HCT116 (cell line): ENCODE results near the gene SNUPN. TPM values are rescaled to one million over a fixed set of nuclear protein-coding genes. Genes with fewer than 3 reads are reported as not detected.
A peak's percentile ranks its signal among the peaks of the same experiment; 100 is the strongest.

Experiments
- ATAC-seq: fragments of 200-7000 bp; cut with Tn5 transposase; 2 replicates; pipeline ENCODE4 v1.9.1; 2020; ENCODE audit warnings: mild to moderate bottlenecking, moderate library complexity
- BruUV-seq: library from RNA; stranded (reverse); fragments of 400-500 nt; replicated peaks from 2 replicates; lab custom pipeline; 2021; lab: Mats Ljungman, UMichigan
- CTCF ChIA-PET: fragments of 300-600 bp; sonication (Branson Sonifier 250); formaldehyde crosslinking; loops from one replicate; lab custom pipeline; 2021; ENCODE audit warnings: antibody characterized with exemption; lab: Charles Lee
- POLR2A ChIA-PET: fragments of 300-600, 350-600 bp; sonication (Branson Sonifier 250); formaldehyde crosslinking; loops from one replicate; lab custom pipeline; 2021; ENCODE audit warnings: antibody characterized with exemption; lab: Charles Lee
- RAD21 ChIA-PET, 2 experiments: fragments of 300-600 bp; sonication (Branson Sonifier 250); formaldehyde crosslinking; loops; one replicate each; lab custom pipeline; 2023; ENCODE audit warnings: low total read pairs in 2 of 2; ENCODE audit not compliant: uncharacterized antibody in 2 of 2, unreplicated experiment in 2 of 2, low non-redundant PET in 1 of 2; lab: Charles Lee
- DNase-seq: peaks from one replicate; pipeline ENCODE4 v3.0.0-alpha.2; 2010; ENCODE audit warnings: low read depth, low spot score
- H2AFZ ChIP-seq: fragments of 200-600 bp; shearing (Covaris generic), sonication (generic); 2 replicates; pipeline ENCODE4 v1.6.1; 2017; ENCODE audit warnings: low read depth, mixed run types, mixed read lengths, antibody characterized with exemption, low read length; ENCODE audit not compliant: poor library complexity, severe bottlenecking
- H3K27ac ChIP-seq: 2 replicates; pipeline ENCODE4 v1.5.1; 2012; ENCODE audit warnings: low read depth, low read length
- H3K27me3 ChIP-seq: fragments of 200-600 bp; sonication (generic); 2 replicates; pipeline ENCODE4 v1.6.1; 2016; ENCODE audit warnings: mixed run types, low read length, mixed read lengths; ENCODE audit not compliant: insufficient read depth
- H3K36me3 ChIP-seq, 2 experiments: fragments of 200-500 bp in 1 of 2; fragments of 200-600 bp in 1 of 2; sonication (Bioruptor generic) in 1 of 2; sonication (generic) in 1 of 2; 2 replicates each; pipeline versions ENCODE4 v1.5.1 to v1.6.1; 2014 to 2016; ENCODE audit warnings: low read length in 2 of 2, inconsistent platforms in 1 of 2, mixed read lengths in 1 of 2, mixed run types in 1 of 2; ENCODE audit not compliant: insufficient read depth in 2 of 2, control insufficient read depth in 1 of 2
- H3K4me1 ChIP-seq, 2 experiments: fragments of 200-600 bp in 1 of 2; sonication (generic) in 1 of 2; 2 replicates each; pipeline versions ENCODE4 v1.5.1 to v1.6.1; 2012 to 2017; ENCODE audit warnings: low read length in 2 of 2, inconsistent platforms in 1 of 2, mild to moderate bottlenecking in 1 of 2, mixed read lengths in 1 of 2, mixed run types in 1 of 2, moderate library complexity in 1 of 2; ENCODE audit not compliant: insufficient read depth in 2 of 2, control insufficient read depth in 1 of 2
- H3K4me2 ChIP-seq: fragments of 200-600 bp; sonication (generic); 2 replicates; pipeline ENCODE4 v1.6.1; 2017; ENCODE audit warnings: mixed run types, low read length, mixed read lengths
- H3K4me3 ChIP-seq, 2 experiments: fragments of 200-600 bp in 1 of 2; sonication (generic) in 1 of 2; replicated peaks in 1 of 2; 2 replicates each; pipeline ENCODE4 v1.5.1; 2011 to 2016; ENCODE audit warnings: low read length in 2 of 2, control low read depth in 1 of 2, low read depth in 1 of 2, mild to moderate bottlenecking in 1 of 2, mixed read lengths in 1 of 2, mixed run types in 1 of 2
- H3K79me2 ChIP-seq: fragments of 200-600 bp; sonication (generic); 2 replicates; pipeline ENCODE4 v1.6.1; 2017; ENCODE audit warnings: mild to moderate bottlenecking, mixed run types, low read length, moderate library complexity, mixed read lengths; ENCODE audit not compliant: insufficient read depth
- H3K9ac ChIP-seq: fragments of 200-600 bp; sonication (generic); 2 replicates; pipeline ENCODE4 v1.6.1; 2016; ENCODE audit warnings: low read length, mixed read lengths
- H3K9me2 ChIP-seq: fragments of 200-600 bp; sonication (generic), shearing (Covaris generic); 2 replicates; pipeline ENCODE4 v1.6.1; 2017; ENCODE audit warnings: mixed run types, mild to moderate bottlenecking, moderate library complexity; ENCODE audit not compliant: insufficient read depth
- H3K9me3 ChIP-seq, 2 experiments: fragments of 200-500 bp in 1 of 2; fragments of 200-600 bp in 1 of 2; sonication (Bioruptor generic) in 1 of 2; sonication (generic) in 1 of 2; 2 replicates each; pipeline ENCODE4 v1.6.1; 2014 to 2017; ENCODE audit warnings: low read length in 2 of 2, mixed read lengths in 2 of 2, inconsistent platforms in 1 of 2, low read depth in 1 of 2, mild to moderate bottlenecking in 1 of 2, mixed run types in 1 of 2, moderate library complexity in 1 of 2; ENCODE audit not compliant: control insufficient read depth in 1 of 2, insufficient read depth in 1 of 2
- H4K20me1 ChIP-seq: fragments of 200-600 bp; sonication (generic), shearing (Covaris generic); 2 replicates; pipeline ENCODE4 v1.6.1; 2017; ENCODE audit warnings: mixed run types, mild to moderate bottlenecking, moderate library complexity; ENCODE audit not compliant: insufficient read depth
- CEBPB ChIP-seq: IDR thresholded peaks from 2 replicates; pipeline ENCODE4 v1.6.1; 2012; ENCODE audit warnings: low read depth
- EGR1 ChIP-seq: IDR thresholded peaks from 2 replicates; pipeline ENCODE4 v1.6.1; 2012; ENCODE audit warnings: low read depth
- ELF1 ChIP-seq: IDR thresholded peaks from 2 replicates; pipeline ENCODE4 v1.6.1; 2012; ENCODE audit warnings: low read depth, borderline replicate concordance
- EZH2phosphoT487 ChIP-seq: fragments of 200-600 bp; IDR thresholded peaks from 2 replicates; pipeline ENCODE4 v1.6.1; 2018; ENCODE audit warnings: antibody characterized with exemption, borderline replicate concordance
- POLR2AphosphoS5 ChIP-seq: IDR thresholded peaks from 2 replicates; pipeline ENCODE4 v1.6.1; 2011; ENCODE audit warnings: mild to moderate bottlenecking, low read depth, low read length, moderate library complexity
- RAD21 ChIP-seq: IDR thresholded peaks from 2 replicates; pipeline ENCODE4 v1.6.1; 2012; ENCODE audit warnings: low read depth, mild to moderate bottlenecking
- SIN3A ChIP-seq: IDR thresholded peaks from 2 replicates; pipeline ENCODE4 v1.6.1; 2012; ENCODE audit warnings: low read depth
- TCF7L2 ChIP-seq: IDR thresholded peaks from 2 replicates; pipeline ENCODE4 v1.7.0; 2011; ENCODE audit warnings: borderline replicate concordance, inconsistent platforms; ENCODE audit not compliant: insufficient read depth, insufficient read length; ENCODE audit errors: extremely low read depth
- ZFX ChIP-seq: fragments of 450-650 bp; IDR thresholded peaks from 2 replicates; pipeline ENCODE4 v1.6.1; 2017
- ZNF274 ChIP-seq: fragments of 200-500 bp; sonication (Bioruptor generic); IDR thresholded peaks from 2 replicates; pipeline ENCODE4 v1.6.1; 2014; ENCODE audit warnings: mild to moderate bottlenecking, low read depth, low read length, inconsistent platforms
- intact Hi-C: fragments of 100-400 bp; cut with micrococcal nuclease; formaldehyde crosslinking; loops from 2 replicates; pipeline ENCODE4 v1.10.0; 2022
- total RNA-seq: library from RNA; stranded (reverse); gene quantifications from one replicate; pipeline ENCODE4 v1.2.1, GENCODE V29; 2021; ENCODE audit not compliant: unreplicated experiment
- TF ChIP-seq, protein P1 (sequence below): IDR thresholded peaks from 2 replicates; pipeline ENCODE4 v1.6.1; 2011; ENCODE audit warnings: mild to moderate bottlenecking, low read length, moderate library complexity; ENCODE audit not compliant: insufficient replicate concordance; ENCODE audit errors: extremely low read depth

The SNUPN gene
- total RNA-seq, 1 experiment from 2014 or later: 29.8 TPM

GRCh38 chr15:75649848-75650247 lies 24.3 kb upstream of the SNUPN start (continued):
- TF ChIP-seq, protein P1, sequence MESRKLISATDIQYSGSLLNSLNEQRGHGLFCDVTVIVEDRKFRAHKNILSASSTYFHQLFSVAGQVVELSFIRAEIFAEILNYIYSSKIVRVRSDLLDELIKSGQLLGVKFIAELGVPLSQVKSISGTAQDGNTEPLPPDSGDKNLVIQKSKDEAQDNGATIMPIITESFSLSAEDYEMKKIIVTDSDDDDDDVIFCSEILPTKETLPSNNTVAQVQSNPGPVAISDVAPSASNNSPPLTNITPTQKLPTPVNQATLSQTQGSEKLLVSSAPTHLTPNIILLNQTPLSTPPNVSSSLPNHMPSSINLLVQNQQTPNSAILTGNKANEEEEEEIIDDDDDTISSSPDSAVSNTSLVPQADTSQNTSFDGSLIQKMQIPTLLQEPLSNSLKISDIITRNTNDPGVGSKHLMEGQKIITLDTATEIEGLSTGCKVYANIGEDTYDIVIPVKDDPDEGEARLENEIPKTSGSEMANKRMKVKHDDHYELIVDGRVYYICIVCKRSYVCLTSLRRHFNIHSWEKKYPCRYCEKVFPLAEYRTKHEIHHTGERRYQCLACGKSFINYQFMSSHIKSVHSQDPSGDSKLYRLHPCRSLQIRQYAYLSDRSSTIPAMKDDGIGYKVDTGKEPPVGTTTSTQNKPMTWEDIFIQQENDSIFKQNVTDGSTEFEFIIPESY: no peak

DNA sequence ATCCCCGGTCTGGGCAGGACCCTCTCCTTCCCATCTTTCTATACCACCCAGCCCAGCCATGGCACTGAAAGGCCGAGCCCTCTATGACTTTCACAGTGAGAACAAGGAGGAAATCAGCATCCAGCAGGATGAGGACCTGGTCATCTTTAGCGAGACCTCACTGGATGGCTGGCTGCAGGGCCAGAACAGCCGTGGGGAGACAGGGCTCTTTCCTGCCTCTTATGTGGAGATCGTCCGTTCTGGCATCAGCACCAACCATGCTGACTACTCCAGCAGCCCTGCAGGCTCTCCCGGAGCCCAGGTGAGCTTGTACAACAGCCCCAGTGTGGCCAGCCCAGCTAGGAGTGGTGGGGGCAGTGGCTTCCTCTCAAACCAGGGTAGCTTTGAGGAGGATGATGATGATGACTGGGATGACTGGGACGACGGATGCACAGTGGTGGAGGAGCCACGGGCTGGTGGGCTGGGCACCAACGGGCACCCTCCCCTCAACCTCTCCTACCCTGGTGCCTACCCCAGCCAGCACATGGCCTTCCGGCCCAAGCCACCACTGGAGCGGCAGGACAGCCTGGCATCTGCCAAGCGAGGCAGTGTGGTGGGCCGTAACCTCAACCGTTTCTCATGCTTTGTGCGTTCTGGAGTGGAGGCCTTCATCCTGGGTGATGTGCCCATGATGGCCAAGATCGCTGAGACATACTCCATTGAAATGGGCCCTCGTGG lies 23.7 kb upstream of the SNUPN start:
- POLR2A ChIA-PET: no interaction called here
- peaks cover 43% of the 10 kb centered on the region for H3K79me2 ChIP-seq
- intact Hi-C loops: no loop called here
- H4K20me1 ChIP-seq: no peaks in the 10 kb centered on the region
- no peak overlapping the region for H2AFZ ChIP-seq
- no peak for TF ChIP-seq SIN3A
- TF ChIP-seq EGR1: no peak
- no peak for TF ChIP-seq RAD21
- no peak for TF ChIP-seq EZH2phosphoT487
- no peak for TF ChIP-seq ZFX
- TF ChIP-seq CEBPB: no peak
- TF ChIP-seq TCF7L2: no peak
- no peak for TF ChIP-seq ZNF274
- no peak for TF ChIP-seq ELF1
- no peak for TF ChIP-seq POLR2AphosphoS5
- H3K36me3 ChIP-seq: peaks cover 0 to 12% of the 10 kb centered on the region in 2 experiments; a peak in 1 of 4 replicates
- CTCF ChIA-PET: interaction anchor here (2.4 kb wide), 1 partner anchor 12 kb away, joined by 7 read pairs; no protein-coding TSS in a partner anchor
- BruUV-seq: no TSS peak
- H3K9ac ChIP-seq: peak overlapping the region; percentile 95
- H3K4me1 ChIP-seq: peaks cover 22 to 58% of the 10 kb centered on the region in 2 experiments
- no peak for DNase-seq
- RAD21 ChIA-PET: no interaction called here
- ATAC-seq: no peak
- H3K27me3 ChIP-seq: no peaks in the 10 kb centered on the region
- H3K4me2 ChIP-seq: peak overlapping the region; percentile 99
- no peak overlapping the region; the same call in 1 of the 2 replicates for H3K27ac ChIP-seq
- H3K4me3 ChIP-seq: peak overlapping the region; percentile 83 to 98
- no peaks in the 10 kb centered on the region for H3K9me2 ChIP-seq
- no peaks in the 10 kb centered on the region for H3K9me3 ChIP-seq
